B cell (primary cell): ENCODE results near the gene WTAP. TPM values are rescaled to one million over a fixed set of nuclear protein-coding genes. Genes with fewer than 3 reads are reported as not detected.

ENCODE experiments used
- ATAC-seq: fragments of 200-7000 bp; cut with Tn5 transposase; one replicate; pipeline ENCODE4 v1.10.0; 2021; ENCODE audit warnings: low read depth, mild to moderate bottlenecking, moderate number of reproducible peaks, moderate library complexity
- CTCF ChIA-PET: fragments of 350-600 bp; sonication (Branson Sonifier 250); formaldehyde crosslinking; loops from one replicate; lab custom pipeline; 2021; ENCODE audit warnings: antibody characterized with exemption, inconsistent platforms; lab: Charles Lee
- POLR2A ChIA-PET: fragments of 350-600 bp; sonication (Branson Sonifier 250); formaldehyde crosslinking; loops from one replicate; lab custom pipeline; 2021; ENCODE audit warnings: antibody characterized with exemption; lab: Charles Lee
- DNase-seq: peaks from one replicate; pipeline ENCODE4 v3.0.0; 2013
- H2AFZ ChIP-seq: 2 replicates; pipeline ENCODE4 v1.6.1; 2012; ENCODE audit warnings: mild to moderate bottlenecking, low read depth, low read length; ENCODE audit not compliant: insufficient read depth, poor library complexity, severe bottlenecking
- H3K27ac ChIP-seq, 2 donors: 1 replicate in 1 of 2; 2 replicates in 1 of 2; pipeline ENCODE4 v1.5.1; 2012 to 2013; ENCODE audit warnings: low read length in 2 of 2, mild to moderate bottlenecking in 2 of 2, moderate library complexity in 1 of 2
- H3K27me3 ChIP-seq, 4 experiments: fragments of 200-600 bp in 1 of 4; sonication (generic) in 1 of 4; replicated peaks in 1 of 4; 1 replicate in 2 of 4; 2 replicates in 2 of 4; pipeline versions ENCODE4 v1.6.1 to v1.7.0; 2013 to 2016; ENCODE audit warnings: low read length in 3 of 4, mild to moderate bottlenecking in 2 of 4, mixed read lengths in 1 of 4, moderate library complexity in 1 of 4; ENCODE audit not compliant: insufficient read depth in 4 of 4, control insufficient read depth in 3 of 4; ENCODE audit errors: control extremely low read depth in 1 of 4
- H3K36me3 ChIP-seq, 2 experiments: replicated peaks in 1 of 2; 1 replicate in 1 of 2; 2 replicates in 1 of 2; pipeline versions ENCODE4 v1.6.1 to v1.7.1; 2013; ENCODE audit warnings: low read length in 1 of 2; ENCODE audit not compliant: insufficient read depth in 2 of 2, control insufficient read depth in 1 of 2; ENCODE audit errors: control extremely low read depth in 1 of 2, extremely low read depth in 1 of 2
- H3K4me1 ChIP-seq, 2 donors: fragments of 200-600 bp in 1 of 2; sonication (generic) in 1 of 2; 1 replicate in 1 of 2; 2 replicates in 1 of 2; pipeline versions ENCODE4 v1.5.1 to v1.6.1; 2013 to 2017; ENCODE audit warnings: low read length in 2 of 2; ENCODE audit not compliant: control insufficient read depth in 2 of 2, insufficient read depth in 2 of 2
- H3K4me2 ChIP-seq: replicated peaks from 2 replicates; pipeline ENCODE3; 2012; ENCODE audit warnings: mild to moderate bottlenecking, low read depth, low read length; ENCODE audit not compliant: poor library complexity, severe bottlenecking
- H3K4me3 ChIP-seq, 5 experiments: fragments of 200-600 bp in 1 of 5; sonication (generic) in 1 of 5; 1 replicate in 3 of 5; 2 replicates in 2 of 5; pipeline versions ENCODE4 v1.5.1 to v1.7.0; 2011 to 2016; ENCODE audit warnings: low read length in 4 of 5, mild to moderate bottlenecking in 4 of 5, low read depth in 2 of 5, control low read depth in 1 of 5, moderate library complexity in 1 of 5; ENCODE audit not compliant: insufficient read depth in 1 of 5; ENCODE audit errors: control extremely low read depth in 1 of 5, extremely low read depth in 1 of 5
- H3K79me2 ChIP-seq: fragments of 200-600 bp; sonication (generic); one replicate; pipeline ENCODE4 v1.6.0; 2016; ENCODE audit warnings: low read length; ENCODE audit not compliant: control insufficient read depth, insufficient read depth
- H3K9ac ChIP-seq: fragments of 200-600 bp; sonication (generic); 2 replicates; pipeline ENCODE4 v1.6.1; 2017; ENCODE audit warnings: mild to moderate bottlenecking, low read length, moderate library complexity
- H3K9me3 ChIP-seq, 3 donors: one replicate each; pipeline versions ENCODE4 v1.6.1 to v1.7.1; 2013; ENCODE audit warnings: low read length in 2 of 3; ENCODE audit not compliant: control insufficient read depth in 2 of 3, insufficient read depth in 1 of 3; ENCODE audit errors: control extremely low read depth in 1 of 3
- H4K20me1 ChIP-seq: 2 replicates; pipeline ENCODE4 v1.6.0; 2012; ENCODE audit warnings: mild to moderate bottlenecking, low read length; ENCODE audit not compliant: insufficient read depth, control insufficient read depth, poor library complexity, severe bottlenecking
- H3K27ac Mint-ChIP-seq: one replicate; pipeline ENCODE4 v1.8.0; 2021; ENCODE audit warnings: mixed read lengths
- H3K27me3 Mint-ChIP-seq: one replicate; pipeline ENCODE4 v1.8.0; 2021; ENCODE audit warnings: mixed read lengths
- H3K4me1 Mint-ChIP-seq: one replicate; pipeline ENCODE4 v1.8.0; 2021; ENCODE audit warnings: mixed read lengths
- H3K4me3 Mint-ChIP-seq: one replicate; pipeline ENCODE4 v1.8.0; 2021; ENCODE audit warnings: mixed read lengths
- H3K9me3 Mint-ChIP-seq: one replicate; pipeline ENCODE4 v1.8.0; 2022; ENCODE audit warnings: mixed read lengths; ENCODE audit not compliant: insufficient read depth
- CTCF ChIP-seq: fragments of 200-600 bp; IDR thresholded peaks from one replicate; pipeline ENCODE4 v1.8.0; 2022; ENCODE audit warnings: antibody characterized with exemption, mild to moderate bottlenecking
- EZH2 ChIP-seq: IDR thresholded peaks from 2 replicates; pipeline ENCODE4 v1.6.1; 2012; ENCODE audit warnings: borderline replicate concordance, low read depth, mild to moderate bottlenecking, moderate library complexity, low read length; ENCODE audit not compliant: insufficient read depth, poor library complexity, severe bottlenecking
- WGBS: methylation state at CpG from one replicate; pipeline ENCODE4 v1.1.5; 2013; ENCODE audit warnings: missing lambda C conversion rate; ENCODE audit not compliant: insufficient coverage; 5-methylcytosine and 5-hydroxymethylcytosine counted together
- intact Hi-C: fragments of 100-400 bp; cut with micrococcal nuclease; formaldehyde crosslinking; loops from one replicate; pipeline ENCODE4 v1.10.0; 2022
- polyA plus RNA-seq: library from polyadenylated mRNA; depleted of rRNA; stranded (reverse); fragments of >200 nt; gene quantifications from 2 replicates; pipeline ENCODE4 v1.2.3, GENCODE V29; 2012
- total RNA-seq, 2 donors: library from RNA; stranded (reverse); fragments of 120-200 nt in 1 of 2; gene quantifications; 1 replicate in 1 of 2; 2 replicates in 1 of 2; pipeline versions ENCODE4 v1.2.3 to v1.2.4, GENCODE V29; 2013 to 2022

WTAP gene
- total and polyA plus RNA-seq, 2 donors (not counting 1 experiment from before 2014, with no cell fraction given), result 34.2 to 165 TPM

GRCh38 chr6:159677506-159678165 is 49.7 kb upstream of the WTAP start:
- H3K4me3 Mint-ChIP-seq, result no peak overlapping the region
- H3K27ac Mint-ChIP-seq, result no peak overlapping the region
- POLR2A ChIA-PET, result no interaction called here
- Histone ChIP-seq H3K4me2 (no peak overlapping the region), H3K9ac (no peak overlapping the region), H3K9me3 (no peaks in the 10 kb centered on the region), H3K27me3 (no peaks in the 10 kb centered on the region), H2AFZ (no peak overlapping the region), H3K79me2 (no peaks in the 10 kb centered on the region), H4K20me1 (peaks cover 6% of the 10 kb centered on the region), H3K27ac (no peak overlapping the region), H3K4me1 (no peaks in the 10 kb centered on the region), H3K4me3 (no peak overlapping the region), H3K36me3 (peaks cover 16 to 21% of the 10 kb centered on the region in 2 experiments)
- no peak for TF ChIP-seq CTCF
- TF ChIP-seq EZH2, result no peak
- 100% methylated on average over 1 of the region's 5 CpGs for WGBS
- no peak for ATAC-seq
- H3K9me3 Mint-ChIP-seq, result no peaks in the 10 kb centered on the region
- CTCF ChIA-PET, result interaction anchor here (1.0 kb wide), 1 partner anchor 23 kb away, joined by 4 read pairs; no protein-coding TSS in a partner anchor
- intact Hi-C loops, result no loop called here
- H3K4me1 Mint-ChIP-seq, result peaks cover 1% of the 10 kb centered on the region
- H3K27me3 Mint-ChIP-seq, result no peaks in the 10 kb centered on the region
- DNase-seq, result no peak

GRCh38 chr6:159678574-159678973 is 48.7 kb upstream of the WTAP start:
- H3K79me2 ChIP-seq, result no peaks in the 10 kb centered on the region
- intact Hi-C loops, result no loop called here
- no peak for ATAC-seq
- no peak overlapping the region for H3K4me2 ChIP-seq
- no peak overlapping the region for H3K9ac ChIP-seq
- Mint-ChIP-seq H3K4me3 (no peak overlapping the region), H3K9me3 (no peaks in the 10 kb centered on the region), H3K27me3 (no peaks in the 10 kb centered on the region), H3K27ac (no peak overlapping the region), H3K4me1 (peaks cover 1% of the 10 kb centered on the region)
- peaks cover 19 to 28% of the 10 kb centered on the region in 2 experiments for H3K36me3 ChIP-seq
- H3K27me3 ChIP-seq, result no peaks in the 10 kb centered on the region
- H3K9me3 ChIP-seq, result no peaks in the 10 kb centered on the region
- TF ChIP-seq CTCF (no peak), EZH2 (no peak)
- DNase-seq, result no peak
- ChIA-PET CTCF (no interaction called here), POLR2A (no interaction called here)
- H4K20me1 ChIP-seq, result peaks cover 6% of the 10 kb centered on the region
- H2AFZ ChIP-seq, result no peak overlapping the region
- H3K27ac ChIP-seq, result no peak overlapping the region
- H3K4me3 ChIP-seq, result no peak overlapping the region
- WGBS, result no CpG with 5 or more reads among the region's 3 CpGs
- no peaks in the 10 kb centered on the region for H3K4me1 ChIP-seq
